Measurements from ENCODE around the gene MBD5. TPM values are rescaled to one million over a fixed set of nuclear protein-coding genes. Genes with fewer than 3 reads are reported as not detected.

The MBD5 gene
- total RNA-seq, 1 donor from 2014 or later, result 28.0 TPM

DNA sequence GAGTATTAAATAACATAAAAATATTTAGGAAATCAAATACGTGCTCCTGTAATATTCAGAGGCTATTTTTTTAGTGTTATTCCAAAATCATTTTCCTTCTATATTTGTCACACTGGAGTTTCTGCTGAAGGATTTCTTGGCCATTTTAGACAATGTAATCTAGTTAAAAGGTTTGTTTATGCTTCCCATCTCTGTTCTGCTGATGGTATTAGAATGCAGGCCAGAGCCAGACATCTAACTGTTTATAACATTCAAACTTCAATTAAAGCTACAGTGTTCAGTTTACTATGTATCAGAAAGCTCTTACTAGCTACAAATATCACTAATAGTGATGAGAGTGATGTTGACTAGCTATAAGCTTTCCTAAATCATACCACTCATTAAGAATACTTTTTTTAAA lies 7.9 kb downstream of the MBD5 start:
- no peaks in the 10 kb centered on the region for H3K36me3 Mint-ChIP-seq (ENCODE audit: low read depth)
- intact Hi-C loops (cut with micrococcal nuclease), result loop anchor here (10.0 kb wide), 1 partner anchor 734 kb away; no protein-coding TSS in a partner anchor
- no peak overlapping the region for H3K4me3 Mint-ChIP-seq (ENCODE audit: low read depth)
- H3K9me3 Mint-ChIP-seq, result no peaks in the 10 kb centered on the region
- no peak overlapping the region for H3K27ac Mint-ChIP-seq
- H3K4me1 Mint-ChIP-seq (ENCODE audit: low read depth), result peaks cover 17% of the 10 kb centered on the region
- no peak for DNase-seq (ENCODE audit: low spot score)
- no peaks in the 10 kb centered on the region for H3K27me3 Mint-ChIP-seq (ENCODE audit: low read depth)

GRCh38 chr2:148031152-148031551 lies 10.3 kb downstream of the MBD5 start:
- no peaks in the 10 kb centered on the region for H3K36me3 Mint-ChIP-seq (ENCODE audit: low read depth)
- no peak for DNase-seq (ENCODE audit: low spot score)
- H3K4me3 Mint-ChIP-seq (ENCODE audit: low read depth), result no peak overlapping the region
- intact Hi-C loops (cut with micrococcal nuclease), result no loop called here
- no peaks in the 10 kb centered on the region for H3K9me3 Mint-ChIP-seq
- no peaks in the 10 kb centered on the region for H3K27me3 Mint-ChIP-seq (ENCODE audit: low read depth)
- H3K4me1 Mint-ChIP-seq (ENCODE audit: low read depth), result peaks cover 1% of the 10 kb centered on the region
- no peak overlapping the region for H3K27ac Mint-ChIP-seq

DNA sequence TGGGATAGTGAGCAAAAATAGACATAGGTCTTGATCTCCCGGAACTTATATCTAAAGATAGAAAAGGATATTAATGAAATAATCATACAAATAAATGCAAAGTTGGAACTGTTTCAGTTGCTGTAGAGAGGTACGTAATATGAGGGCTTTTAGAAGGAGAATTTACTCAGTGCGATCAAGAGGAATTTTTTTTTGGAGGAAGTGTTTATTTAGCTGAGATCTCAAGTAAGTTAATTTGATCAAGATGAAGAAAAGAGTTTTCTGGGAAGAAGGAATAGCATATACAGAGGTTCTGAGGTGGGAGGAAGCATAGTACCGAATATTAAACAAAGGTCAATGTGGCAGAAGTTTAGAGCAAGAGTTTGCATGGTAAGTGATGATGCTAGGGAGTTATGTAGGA lies 11.3 kb downstream of the MBD5 start:
- no peaks in the 10 kb centered on the region for H3K36me3 Mint-ChIP-seq (ENCODE audit: low read depth)
- intact Hi-C loops (cut with micrococcal nuclease), result no loop called here
- no peak overlapping the region for H3K4me3 Mint-ChIP-seq (ENCODE audit: low read depth)
- no peak overlapping the region for H3K27ac Mint-ChIP-seq
- no peak for DNase-seq (ENCODE audit: low spot score)
- no peaks in the 10 kb centered on the region for H3K4me1 Mint-ChIP-seq (ENCODE audit: low read depth)
- no peaks in the 10 kb centered on the region for H3K9me3 Mint-ChIP-seq
- no peaks in the 10 kb centered on the region for H3K27me3 Mint-ChIP-seq (ENCODE audit: low read depth)

DNA sequence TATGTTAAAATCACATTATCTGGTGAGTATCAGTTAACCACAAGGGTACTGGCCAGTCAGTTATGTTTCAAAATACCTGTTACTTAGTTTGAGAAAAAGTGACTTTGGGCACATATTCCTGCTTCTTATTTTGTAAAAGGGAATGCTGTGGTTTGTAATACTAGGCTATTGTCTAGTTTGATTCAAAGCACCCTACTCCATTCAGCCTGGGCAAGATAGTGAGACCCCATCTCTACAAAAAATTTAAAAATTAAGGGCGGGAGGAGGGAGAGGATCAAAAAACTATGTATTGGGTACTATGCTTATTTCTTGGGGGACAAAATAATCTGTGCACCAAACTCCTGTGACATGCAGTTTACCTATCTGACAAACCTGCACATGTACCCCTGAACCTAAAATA lies 18.9 kb downstream of the MBD5 start:
- no peak overlapping the region for H3K27ac Mint-ChIP-seq
- intact Hi-C loops (cut with micrococcal nuclease), result no loop called here
- H3K4me3 Mint-ChIP-seq (ENCODE audit: low read depth), result no peak overlapping the region
- no peaks in the 10 kb centered on the region for H3K9me3 Mint-ChIP-seq
- peaks cover 1% of the 10 kb centered on the region for H3K4me1 Mint-ChIP-seq (ENCODE audit: low read depth)
- H3K27me3 Mint-ChIP-seq (ENCODE audit: low read depth), result no peaks in the 10 kb centered on the region
- H3K36me3 Mint-ChIP-seq (ENCODE audit: low read depth), result no peaks in the 10 kb centered on the region
- DNase-seq (ENCODE audit: low spot score), result no peak

- intact Hi-C loops (cut with micrococcal nuclease), result no loop called here
- Mint-ChIP-seq H3K4me1 (ENCODE audit: low read depth) (peaks cover 10% of the 10 kb centered on the region), H3K9me3 (no peaks in the 10 kb centered on the region), H3K27ac (no peak overlapping the region), H3K27me3 (ENCODE audit: low read depth) (no peaks in the 10 kb centered on the region), H3K4me3 (ENCODE audit: low read depth) (no peak overlapping the region), H3K36me3 (ENCODE audit: low read depth) (no peaks in the 10 kb centered on the region)
- no peak for DNase-seq (ENCODE audit: low spot score)
Observed at GRCh38 chr2:148042219-148042618, 21.3 kb downstream of the MBD5 start.

DNA sequence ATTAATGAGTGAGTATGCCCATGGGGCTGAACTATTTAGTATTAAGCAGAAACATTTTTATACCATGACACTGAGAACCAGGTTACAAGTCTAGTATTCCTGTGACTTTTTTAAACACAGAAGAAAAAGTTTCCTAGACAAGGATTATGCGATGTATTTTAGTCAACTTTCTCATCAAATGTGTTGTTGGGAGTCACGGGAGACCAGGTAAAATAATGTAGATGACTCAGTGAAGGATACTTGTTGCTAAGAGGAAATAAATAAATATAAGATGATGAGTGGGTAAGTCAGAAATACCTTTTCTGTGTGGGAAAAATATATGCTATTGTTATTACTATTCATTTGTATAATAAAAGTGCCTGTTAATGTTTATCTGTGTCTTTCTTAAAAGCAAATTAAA lies 23.4 kb downstream of the MBD5 start:
- intact Hi-C loops (cut with micrococcal nuclease), result no loop called here
- H3K27me3 Mint-ChIP-seq (ENCODE audit: low read depth), result no peaks in the 10 kb centered on the region

DNA sequence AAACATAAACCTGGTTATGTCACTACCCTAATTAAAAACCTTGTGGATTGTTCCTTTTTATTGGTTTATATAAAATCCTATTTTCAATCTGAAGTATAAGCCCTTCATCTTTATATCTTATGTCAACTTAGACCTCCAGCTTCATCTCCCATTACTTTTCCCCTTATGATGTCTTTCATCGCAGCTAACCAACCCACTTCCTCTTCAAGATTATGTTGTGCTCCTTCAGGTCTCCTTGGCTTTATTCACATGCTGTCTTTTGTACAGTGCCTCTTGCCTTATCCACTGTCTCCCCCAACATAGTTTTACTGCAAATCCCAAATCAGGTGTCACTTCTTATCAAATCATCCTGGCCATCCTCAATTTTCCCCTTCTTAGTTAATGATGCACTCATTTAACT lies 25.9 kb downstream of the MBD5 start:
- H3K36me3 Mint-ChIP-seq (ENCODE audit: low read depth), result no peaks in the 10 kb centered on the region
- no peak overlapping the region for H3K4me3 Mint-ChIP-seq (ENCODE audit: low read depth)
- intact Hi-C loops (cut with micrococcal nuclease), result no loop called here
- DNase-seq (ENCODE audit: low spot score), result no peak
- no peaks in the 10 kb centered on the region for H3K27me3 Mint-ChIP-seq (ENCODE audit: low read depth)
- no peak overlapping the region for H3K27ac Mint-ChIP-seq
- no peaks in the 10 kb centered on the region for H3K9me3 Mint-ChIP-seq
- peaks cover 24% of the 10 kb centered on the region for H3K4me1 Mint-ChIP-seq (ENCODE audit: low read depth)

More for the DNA sequence above, 23.4 kb downstream of the MBD5 start:
- Mint-ChIP-seq H3K27ac (no peak overlapping the region), H3K4me3 (ENCODE audit: low read depth) (no peak overlapping the region), H3K4me1 (ENCODE audit: low read depth) (peaks cover 23% of the 10 kb centered on the region), H3K9me3 (no peaks in the 10 kb centered on the region), H3K36me3 (ENCODE audit: low read depth) (no peaks in the 10 kb centered on the region)
- DNase-seq (ENCODE audit: low spot score), result no peak

GRCh38 chr2:148048475-148049221 lies 27.8 kb downstream of the MBD5 start:
- no peak overlapping the region for H3K4me3 Mint-ChIP-seq (ENCODE audit: low read depth)
- peaks cover 24% of the 10 kb centered on the region for H3K4me1 Mint-ChIP-seq (ENCODE audit: low read depth)
- H3K27me3 Mint-ChIP-seq (ENCODE audit: low read depth), result no peaks in the 10 kb centered on the region
- H3K27ac Mint-ChIP-seq, result no peak overlapping the region
- no peak for DNase-seq (ENCODE audit: low spot score)
- H3K9me3 Mint-ChIP-seq, result no peaks in the 10 kb centered on the region
- H3K36me3 Mint-ChIP-seq (ENCODE audit: low read depth), result no peaks in the 10 kb centered on the region
- intact Hi-C loops (cut with micrococcal nuclease), result no loop called here

GRCh38 chr2:148049284-148049683 lies 28.4 kb downstream of the MBD5 start:
- Mint-ChIP-seq H3K27me3 (ENCODE audit: low read depth) (no peaks in the 10 kb centered on the region), H3K4me1 (ENCODE audit: low read depth) (peaks cover 24% of the 10 kb centered on the region), H3K36me3 (ENCODE audit: low read depth) (no peaks in the 10 kb centered on the region), H3K9me3 (no peaks in the 10 kb centered on the region), H3K4me3 (ENCODE audit: low read depth) (no peak overlapping the region), H3K27ac (no peak overlapping the region)
- intact Hi-C loops (cut with micrococcal nuclease), result no loop called here
- DNase-seq (ENCODE audit: low spot score), result no peak

DNA sequence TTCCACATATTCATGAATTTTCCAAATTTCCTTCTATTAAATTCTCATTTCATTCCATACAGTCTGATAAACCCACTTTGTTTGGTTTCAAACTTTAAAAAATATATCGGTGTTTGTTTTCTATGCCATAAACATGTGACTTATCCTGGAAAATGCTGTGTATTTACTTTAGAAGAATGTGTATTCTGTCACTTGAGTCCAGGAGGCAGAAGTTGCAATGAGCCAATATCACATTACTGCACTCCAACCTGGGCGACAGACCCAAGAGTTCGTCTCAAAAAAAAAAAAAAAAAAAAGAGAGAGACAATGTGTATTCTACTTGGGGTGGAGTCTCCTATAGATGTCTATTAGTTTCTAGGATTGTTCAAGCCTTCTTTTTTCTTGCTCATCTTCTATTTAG lies 31.8 kb downstream of the MBD5 start:
- no peak for DNase-seq (ENCODE audit: low spot score)
- no peak overlapping the region for H3K4me3 Mint-ChIP-seq (ENCODE audit: low read depth)
- H3K4me1 Mint-ChIP-seq (ENCODE audit: low read depth), result peaks cover 13% of the 10 kb centered on the region
- intact Hi-C loops (cut with micrococcal nuclease), result no loop called here
- no peaks in the 10 kb centered on the region for H3K27me3 Mint-ChIP-seq (ENCODE audit: low read depth)
- no peaks in the 10 kb centered on the region for H3K36me3 Mint-ChIP-seq (ENCODE audit: low read depth)
- H3K9me3 Mint-ChIP-seq, result no peaks in the 10 kb centered on the region
- H3K27ac Mint-ChIP-seq, result no peak overlapping the region

DNA sequence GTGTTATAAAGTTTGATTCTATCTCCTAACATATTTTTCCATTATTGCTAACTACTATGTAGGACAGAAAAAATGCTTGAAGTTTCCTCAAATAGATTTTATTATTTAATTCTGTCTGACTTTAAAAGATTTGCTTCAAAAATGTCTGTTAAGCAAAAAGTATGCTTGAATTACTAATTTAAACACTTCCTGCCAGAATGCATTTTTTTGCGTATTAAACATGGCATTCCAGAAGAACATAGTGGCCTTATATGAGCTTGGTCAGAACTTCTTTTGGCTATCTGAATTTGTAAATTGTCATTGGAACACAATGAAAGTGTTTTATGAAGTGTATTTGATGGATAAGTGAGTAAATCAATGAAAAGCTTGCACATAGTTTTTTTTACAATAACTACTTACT lies 37.8 kb downstream of the MBD5 start:
- H3K4me3 Mint-ChIP-seq (ENCODE audit: low read depth), result no peak overlapping the region

DNA sequence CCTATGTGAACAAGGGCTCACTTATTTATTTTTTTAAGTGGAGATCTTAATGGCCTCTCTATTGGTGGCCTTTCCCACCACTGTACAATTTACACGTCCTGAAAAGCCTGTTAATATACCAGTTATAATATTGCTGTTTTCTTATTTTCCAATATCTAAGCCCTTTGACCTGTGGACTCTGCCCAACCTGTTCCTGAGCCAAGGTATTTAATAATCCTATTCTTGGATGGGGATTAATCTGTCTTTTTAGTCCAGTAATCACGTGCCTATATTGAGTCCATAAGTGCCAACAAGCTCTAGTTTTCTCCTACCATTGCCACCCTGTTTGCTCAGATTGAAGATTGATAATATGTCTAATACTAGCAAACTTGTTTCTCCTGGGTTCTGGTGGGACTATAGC lies 42.7 kb downstream of the MBD5 start:
- H3K4me1 Mint-ChIP-seq (ENCODE audit: low read depth), result no peaks in the 10 kb centered on the region
- H3K36me3 Mint-ChIP-seq (ENCODE audit: low read depth), result peaks cover 2% of the 10 kb centered on the region
- intact Hi-C loops (cut with micrococcal nuclease), result no loop called here
- no peak for DNase-seq (ENCODE audit: low spot score)
- no peaks in the 10 kb centered on the region for H3K9me3 Mint-ChIP-seq
- no peak overlapping the region for H3K4me3 Mint-ChIP-seq (ENCODE audit: low read depth)
- no peaks in the 10 kb centered on the region for H3K27me3 Mint-ChIP-seq (ENCODE audit: low read depth)
- no peak overlapping the region for H3K27ac Mint-ChIP-seq

More for the DNA sequence above, 37.8 kb downstream of the MBD5 start:
- Mint-ChIP-seq H3K9me3 (no peaks in the 10 kb centered on the region), H3K27ac (no peak overlapping the region), H3K27me3 (ENCODE audit: low read depth) (no peaks in the 10 kb centered on the region), H3K4me1 (ENCODE audit: low read depth) (no peaks in the 10 kb centered on the region), H3K36me3 (ENCODE audit: low read depth) (peaks cover 2% of the 10 kb centered on the region)
- intact Hi-C loops (cut with micrococcal nuclease), result no loop called here
- no peak for DNase-seq (ENCODE audit: low spot score)

DNA sequence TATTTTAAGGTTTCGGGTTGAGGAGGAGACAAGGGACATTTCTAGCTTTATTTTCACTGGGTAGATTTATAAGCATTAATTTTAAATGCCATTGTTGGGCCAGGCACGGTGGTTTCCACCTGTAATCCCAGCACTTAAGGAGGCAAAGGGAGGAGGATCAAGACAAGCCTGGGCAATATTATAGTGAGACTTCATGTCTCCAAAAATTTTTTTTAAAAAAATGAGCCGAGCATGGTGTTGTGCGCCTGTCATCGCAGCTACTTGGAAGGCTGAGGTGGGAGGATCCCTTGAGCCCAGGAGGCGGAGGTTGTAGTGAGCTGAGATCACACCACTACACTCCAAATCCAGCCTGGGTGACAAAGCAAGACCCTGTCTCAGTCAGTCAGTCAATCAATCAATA lies 45.0 kb downstream of the MBD5 start:
- Mint-ChIP-seq H3K27ac (no peak overlapping the region), H3K4me3 (ENCODE audit: low read depth) (no peak overlapping the region), H3K27me3 (ENCODE audit: low read depth) (no peaks in the 10 kb centered on the region), H3K36me3 (ENCODE audit: low read depth) (no peaks in the 10 kb centered on the region), H3K9me3 (no peaks in the 10 kb centered on the region), H3K4me1 (ENCODE audit: low read depth) (no peaks in the 10 kb centered on the region)
- intact Hi-C loops (cut with micrococcal nuclease), result no loop called here
- DNase-seq (ENCODE audit: low spot score), result no peak

- Mint-ChIP-seq H3K4me1 (ENCODE audit: low read depth) (no peaks in the 10 kb centered on the region), H3K4me3 (ENCODE audit: low read depth) (no peak overlapping the region), H3K9me3 (no peaks in the 10 kb centered on the region), H3K27ac (no peak overlapping the region), H3K27me3 (ENCODE audit: low read depth) (no peaks in the 10 kb centered on the region), H3K36me3 (ENCODE audit: low read depth) (no peaks in the 10 kb centered on the region)
- intact Hi-C loops (cut with micrococcal nuclease), result no loop called here
- no peak for DNase-seq (ENCODE audit: low spot score)
Observed at GRCh38 chr2:148067801-148068200, 46.9 kb downstream of the MBD5 start.

All from activated T-helper 2 cell treated with anti-CD3 and anti-CD28 coated beads, Interferon-gamma antibody, Interleukin-2, Interleukin-4, amounts not matched to agents 10 μg/mL and 5 μg/mL and 100 μg/mL, durations not matched to agents 14 hours and 24 hours and 36 hours (primary cell).